T-helper 2 cell treated with Interferon-gamma antibody and Interleukin-4, amounts not matched to agents 100 ng/mL and 5 ng/mL, for 36 hours (primary cell): Measurements from ENCODE around the gene CEP95. TPM values are rescaled to one million over a fixed set of nuclear protein-coding genes. Genes with fewer than 3 reads are reported as not detected.

Source experiments
- intact Hi-C: fragments of 100-400 bp; cut with micrococcal nuclease; formaldehyde crosslinking; loops from one replicate; pipeline ENCODE4 v1.15.1; 2023
- total RNA-seq: library from RNA; stranded (reverse); gene quantifications from 2 replicates; pipeline ENCODE4 v1.2.3, GENCODE V29; 2022

CEP95 gene
- total RNA-seq, 1 donor from 2014 or later = 43.8 TPM

GRCh38 chr17:64494121-64494520, 12.7 kb upstream of the CEP95 start:
- intact Hi-C loops = no loop called here

GRCh38 chr17:64495300-64495699, 11.5 kb upstream of the CEP95 start:
- intact Hi-C loops = loop anchor here (5.0 kb wide), 1 partner anchor 112 kb away; no protein-coding TSS in a partner anchor

- intact Hi-C loops = loop anchor here (2.0 to 5.0 kb wide), 3 partner anchors 111 to 654 kb away; partner anchors contain the start of gene SMARCD2
Measured at GRCh38 chr17:64496348-64496785, 10.4 kb upstream of the CEP95 start.

- intact Hi-C loops = loop anchor here (1.0 to 5.0 kb wide), 5 partner anchors 9 to 654 kb away; partner anchors contain the start of genes CEP95, DDX5, ICAM2 and SMARCD2
Measured at GRCh38 chr17:64496786-64497564, 9.8 kb upstream of the CEP95 start, which contains the start of gene POLG2. Gene POLG2 (minus strand): TSS chr17:64497054. CDS start chr17:64496968, 86 bp downstream.

GRCh38 chr17:64497565-64498035, 9.2 kb upstream of the CEP95 start:
- intact Hi-C loops = loop anchor here (1.0 to 5.0 kb wide), 5 partner anchors 9 to 655 kb away; partner anchors contain the start of genes CEP95, DDX5, ICAM2 and SMARCD2

DNA sequence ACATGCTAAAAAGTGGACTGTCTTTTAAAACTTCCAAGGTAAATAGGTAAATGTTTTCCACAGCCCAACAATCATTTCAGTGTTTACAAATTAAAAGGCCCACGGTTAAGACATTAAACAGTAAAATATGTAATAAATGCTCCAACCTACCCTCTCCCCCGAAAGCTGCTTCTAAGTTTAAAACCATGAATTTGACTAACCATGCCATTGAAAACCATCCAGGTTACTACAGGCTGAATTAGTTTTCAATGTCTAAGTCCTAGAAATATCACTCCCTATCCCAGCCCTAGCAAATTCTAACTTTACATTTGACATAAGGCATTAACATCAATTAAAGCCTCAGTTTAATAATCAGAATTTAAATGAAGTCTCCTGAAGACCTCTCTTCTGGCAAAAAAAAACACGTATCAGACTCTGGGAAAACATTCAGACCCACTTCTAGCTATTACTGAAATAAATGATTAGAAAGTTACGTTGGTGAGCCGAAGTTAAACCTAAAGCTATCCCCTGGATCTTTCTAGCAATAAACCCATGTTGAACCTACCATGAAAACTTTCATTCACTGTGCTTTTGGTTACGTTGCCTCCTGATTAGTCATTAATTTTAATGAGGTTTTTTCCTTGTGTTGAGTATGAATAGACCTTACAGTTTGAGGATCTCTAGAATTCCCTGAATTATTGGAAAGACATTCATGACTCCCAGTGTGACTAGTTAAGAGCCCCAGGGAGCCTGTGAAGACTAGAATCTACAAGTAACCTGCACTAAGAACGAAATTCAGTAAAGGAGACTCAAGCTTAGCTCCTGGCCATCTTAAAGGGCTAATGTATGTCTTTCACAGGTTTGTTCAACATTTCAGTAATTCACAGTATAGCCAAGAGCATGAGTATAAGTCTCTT, 8.2 kb upstream of the CEP95 start:
- intact Hi-C loops = loop anchor here (5.0 kb wide), 1 partner anchor 109 kb away; no protein-coding TSS in a partner anchor

- intact Hi-C loops = loop anchor here (5.0 to 10.0 kb wide), 2 partner anchors 107 to 475 kb away; no protein-coding TSS in a partner anchor
Measured at GRCh38 chr17:64499805-64500486, 6.8 kb upstream of the CEP95 start.

GRCh38 chr17:64500487-64500859, 6.3 kb upstream of the CEP95 start:
- intact Hi-C loops = loop anchor here (10.0 kb wide), 1 partner anchor 474 kb away; no protein-coding TSS in a partner anchor

GRCh38 chr17:64500862-64501765, 5.7 kb upstream of the CEP95 start:
- intact Hi-C loops = loop anchor here (10.0 kb wide), 1 partner anchor 474 kb away; no protein-coding TSS in a partner anchor

- intact Hi-C loops = loop anchor here (10.0 kb wide), 1 partner anchor 473 kb away; no protein-coding TSS in a partner anchor
Measured at GRCh38 chr17:64502021-64502420, 4.8 kb upstream of the CEP95 start.

DNA sequence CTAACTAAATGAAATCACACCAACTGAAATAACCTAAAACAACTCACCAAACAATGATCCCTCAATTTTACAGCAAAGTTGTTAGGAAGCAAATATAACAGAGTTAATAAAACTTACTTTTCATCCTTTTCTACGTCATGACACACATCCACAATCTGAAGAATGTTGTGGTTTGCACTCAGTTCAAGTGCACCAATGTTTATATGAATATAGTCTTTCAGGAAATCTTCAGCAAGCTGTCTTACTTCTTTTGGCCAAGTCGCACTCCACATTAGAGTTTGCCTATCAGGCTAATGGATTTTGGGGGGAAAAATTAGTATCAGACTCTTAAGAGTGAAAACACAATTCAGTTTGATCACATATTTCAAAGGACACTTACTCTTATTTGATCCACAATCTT, 4.0 kb upstream of the CEP95 start:
- intact Hi-C loops = loop anchor here (10.0 kb wide), 1 partner anchor 472 kb away; no protein-coding TSS in a partner anchor

DNA sequence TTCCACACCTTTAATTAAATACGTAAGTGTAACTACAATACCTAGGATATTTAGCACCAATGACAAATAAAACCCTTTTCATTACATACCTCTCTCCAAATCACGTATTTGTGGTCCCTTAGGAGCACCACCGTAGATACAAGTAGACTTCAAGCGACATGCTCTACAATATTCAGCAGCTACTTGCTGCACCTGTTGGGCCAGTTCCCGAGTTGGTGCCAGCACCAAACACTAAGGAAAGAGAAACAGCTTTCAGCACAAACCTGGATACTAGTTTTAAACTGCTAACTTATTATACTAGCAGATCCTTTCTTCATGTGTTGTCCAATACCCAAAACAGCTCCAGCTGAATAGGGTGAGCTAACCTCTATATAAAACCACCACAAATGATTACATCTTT, 3.4 kb upstream of the CEP95 start:
- intact Hi-C loops = loop anchor here (10.0 kb wide), 1 partner anchor 471 kb away; no protein-coding TSS in a partner anchor

- intact Hi-C loops = loop anchor here (10.0 kb wide), 1 partner anchor 471 kb away; no protein-coding TSS in a partner anchor
Measured at GRCh38 chr17:64503821-64504768, 2.7 kb upstream of the CEP95 start.

DNA sequence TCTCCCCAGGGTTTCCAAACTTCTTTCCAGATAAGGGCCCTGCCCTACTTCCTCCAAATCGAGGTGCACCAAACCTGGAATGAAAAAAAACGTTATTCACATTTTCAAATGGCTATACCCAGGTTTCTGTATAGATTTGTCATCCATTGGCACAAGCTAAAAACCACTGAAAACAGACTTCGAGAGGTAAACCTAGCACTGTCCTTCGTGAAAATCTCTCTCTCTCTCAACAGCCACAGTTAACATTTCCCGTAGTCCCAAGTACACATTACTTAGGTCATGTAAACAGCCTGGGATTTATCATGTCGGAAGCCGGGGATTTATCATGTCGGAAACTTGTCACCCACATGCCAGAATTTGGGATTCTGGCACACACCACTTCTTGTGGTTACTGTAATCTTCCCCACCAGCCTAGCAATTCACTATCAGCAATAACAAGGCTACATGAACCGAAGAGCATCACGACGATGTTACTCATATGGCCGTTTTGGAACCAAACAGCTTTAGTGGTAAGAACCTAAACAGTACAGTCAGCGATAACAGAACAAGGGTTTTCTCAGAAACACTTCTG, 1.9 kb upstream of the CEP95 start:
- intact Hi-C loops = loop anchor here (5.0 to 10.0 kb wide), 4 partner anchors 243 to 883 kb away; partner anchors contain the start of genes FTSJ3, MAP3K3, PSMC5 and TEX2

GRCh38 chr17:64505340-64506200, 1.2 kb upstream of the CEP95 start:
- intact Hi-C loops = loop anchor here (1.0 to 10.0 kb wide), 10 partner anchors 8 to 883 kb away; partner anchors contain the start of genes CCDC47, FTSJ3, MAP3K3 and POLG2

DNA sequence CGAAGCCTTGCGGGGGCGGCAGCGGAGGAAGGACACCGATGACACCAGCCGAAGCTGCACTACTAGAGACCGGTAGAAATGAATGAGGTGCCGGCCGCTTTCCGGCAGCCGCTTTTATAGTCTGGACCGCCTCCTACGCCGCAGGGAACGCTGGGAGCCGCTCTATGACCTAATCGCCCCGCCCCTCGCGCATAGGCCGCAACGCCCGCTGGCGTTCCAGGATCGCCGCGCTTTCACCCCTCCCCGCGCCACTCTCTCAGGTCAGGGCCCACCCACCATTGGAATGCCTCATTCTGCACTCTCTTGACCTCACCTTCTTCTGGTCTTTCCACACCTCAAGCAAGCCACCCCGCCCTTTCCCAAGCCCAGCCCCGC, 589 bp upstream of the CEP95 start, which contains the start of gene DDX5:
DDX5 (minus strand) TSS at position 89 of the 375 bp plus-strand sequence. CDS start 170 bp downstream, outside the sequence.
- intact Hi-C loops = loop anchor here (1.0 to 10.0 kb wide), 10 partner anchors 9 to 884 kb away; partner anchors contain the start of genes CCDC47, FTSJ3, MAP3K3 and POLG2
